HEK293T (cell line): ENCODE measurements around the gene JMJD1C.

Experiments
- SUZ12 ChIP-seq: fragments of 450-650 bp; IDR thresholded peaks from 2 replicates; pipeline ENCODE4 v1.6.1; 2016; ENCODE audit warnings: mild to moderate bottlenecking
- ZNF384 ChIP-seq: fragments of 450-650 bp; IDR thresholded peaks from 2 replicates; pipeline ENCODE4 v1.6.1; 2016

DNA sequence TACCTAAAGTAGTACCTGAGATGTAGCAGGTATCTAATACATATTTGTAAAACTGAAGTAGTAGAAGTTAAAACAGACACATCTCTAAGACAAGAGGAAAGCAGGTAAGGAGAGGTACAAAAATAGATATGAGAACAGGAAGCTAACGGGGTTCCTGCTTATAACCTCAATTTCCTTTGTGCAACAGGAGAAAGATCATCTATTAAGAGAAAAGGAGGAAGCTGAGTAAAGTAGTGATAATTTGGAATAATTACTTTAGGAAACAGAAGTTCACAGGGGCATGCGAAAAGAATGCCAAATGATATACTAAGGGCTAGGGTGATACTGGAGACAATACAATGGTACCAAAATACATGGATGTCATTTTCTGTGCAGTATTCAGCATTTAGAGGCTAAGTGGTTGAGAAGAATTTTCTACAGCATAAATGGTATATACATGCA lies 223.9 kb downstream of the JMJD1C start:
- TF ChIP-seq ZNF384 (no peak), SUZ12 (no peak)
